OCI-LY1 (cell line): ENCODE results near the gene INPPL1.

ENCODE experiments used
- H2AFZ ChIP-seq: fragments of 200-600 bp; sonication (generic), shearing (Covaris generic); 2 replicates; pipeline ENCODE4 v1.6.0; 2014; ENCODE audit warnings: antibody characterized with exemption, mild to moderate bottlenecking, low read length
- H3F3A ChIP-seq: fragments of 200-600 bp; sonication (generic), shearing (Covaris generic); 2 replicates; pipeline ENCODE4 v1.6.0; 2014; ENCODE audit warnings: mild to moderate bottlenecking, antibody characterized with exemption, low read length, moderate library complexity; ENCODE audit not compliant: insufficient read depth
- H3K27ac ChIP-seq: fragments of 200-600 bp; sonication (generic); 2 replicates; pipeline ENCODE4 v1.5.1; 2014; ENCODE audit warnings: low read length, mixed run types, mild to moderate bottlenecking, low read depth; ENCODE audit not compliant: poor library complexity, severe bottlenecking
- H3K27me3 ChIP-seq: fragments of 200-600 bp; sonication (generic); 2 replicates; pipeline ENCODE4 v1.6.0; 2014; ENCODE audit warnings: antibody characterized with exemption, mild to moderate bottlenecking, low read length, moderate library complexity; ENCODE audit not compliant: insufficient read depth
- H3K36me3 ChIP-seq: fragments of 200-600 bp; sonication (generic); 2 replicates; pipeline ENCODE4 v1.6.1; 2014; ENCODE audit warnings: mild to moderate bottlenecking, antibody characterized with exemption, low read length, moderate library complexity, mixed read lengths; ENCODE audit not compliant: insufficient read depth
- H3K4me1 ChIP-seq: fragments of 200-600 bp; sonication (generic); 2 replicates; pipeline ENCODE4 v1.5.1; 2014; ENCODE audit warnings: mild to moderate bottlenecking, low read length, moderate library complexity; ENCODE audit not compliant: insufficient read depth, severe bottlenecking
- H3K4me2 ChIP-seq: fragments of 200-600 bp; sonication (generic), shearing (Covaris generic); 2 replicates; pipeline ENCODE4 v1.6.1; 2014; ENCODE audit warnings: low read length
- H3K4me3 ChIP-seq: fragments of 200-600 bp; sonication (generic); 2 replicates; pipeline ENCODE4 v1.5.1; 2014; ENCODE audit warnings: low read length, low read depth, mild to moderate bottlenecking, mixed read lengths; ENCODE audit not compliant: poor library complexity, severe bottlenecking
- H3K79me2 ChIP-seq: fragments of 200-600 bp; shearing (Covaris generic); 2 replicates; pipeline ENCODE4 v1.6.1; 2016; ENCODE audit warnings: mixed run types, low read length, mixed read lengths; ENCODE audit not compliant: insufficient read depth
- H3K9ac ChIP-seq: fragments of 200-600 bp; sonication (generic), shearing (Covaris generic); 2 replicates; pipeline ENCODE4 v1.6.1; 2014; ENCODE audit warnings: mild to moderate bottlenecking, low read length, mixed read lengths
- H3K9me2 ChIP-seq: fragments of 200-600 bp; sonication (generic), shearing (Covaris generic); 2 replicates; pipeline ENCODE4 v1.6.1; 2014; ENCODE audit warnings: low read depth, mild to moderate bottlenecking, low read length, mixed read lengths
- H3K9me3 ChIP-seq: fragments of 200-600 bp; shearing (Covaris generic); 2 replicates; pipeline ENCODE4 v1.6.1; 2014; ENCODE audit warnings: low read length, mixed read lengths
- H4K20me1 ChIP-seq: fragments of 200-600 bp; sonication (generic), shearing (Covaris generic); 2 replicates; pipeline ENCODE4 v1.6.0; 2016; ENCODE audit warnings: mild to moderate bottlenecking, low read length; ENCODE audit not compliant: insufficient read depth
- CTCF ChIP-seq: fragments of 200-600 bp; sonication (generic), shearing (Covaris generic); IDR thresholded peaks from 2 replicates; pipeline ENCODE4 v1.5.1; 2017; ENCODE audit warnings: mild to moderate bottlenecking, antibody characterized with exemption, low read length, moderate library complexity, mixed read lengths
- EZH2 ChIP-seq: fragments of 200-600 bp; sonication (generic), shearing (Covaris generic); IDR thresholded peaks from 2 replicates; pipeline ENCODE4 v1.8.0; 2017; ENCODE audit warnings: borderline replicate concordance, mixed run types, mild to moderate bottlenecking, antibody characterized with exemption, low read length, moderate library complexity, mixed read lengths

Gene INPPL1

DNA sequence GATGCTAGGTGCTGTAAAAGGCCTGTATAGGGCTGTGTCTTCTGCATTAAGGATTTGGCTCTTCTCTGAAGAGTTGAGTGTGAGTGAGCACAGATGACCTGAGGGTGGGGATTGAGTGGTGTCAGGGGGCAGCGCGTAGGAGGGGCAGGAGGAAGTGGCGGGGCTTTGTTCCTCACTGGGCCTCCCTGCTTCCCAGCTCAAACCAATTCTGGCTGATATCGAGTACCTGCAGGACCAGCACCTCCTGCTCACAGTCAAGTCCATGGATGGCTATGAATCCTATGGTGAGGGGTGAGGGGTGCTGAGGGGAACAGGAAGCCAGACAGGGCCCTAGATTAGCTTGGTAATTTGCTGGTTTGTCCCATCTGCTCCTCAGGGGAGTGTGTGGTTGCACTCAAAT is 10.4 kb downstream of the INPPL1 start:
- Histone ChIP-seq H3K36me3 (peaks cover 85% of the 10 kb centered on the region), H3K27ac (no peak overlapping the region), H3K9ac (no peak overlapping the region)

DNA sequence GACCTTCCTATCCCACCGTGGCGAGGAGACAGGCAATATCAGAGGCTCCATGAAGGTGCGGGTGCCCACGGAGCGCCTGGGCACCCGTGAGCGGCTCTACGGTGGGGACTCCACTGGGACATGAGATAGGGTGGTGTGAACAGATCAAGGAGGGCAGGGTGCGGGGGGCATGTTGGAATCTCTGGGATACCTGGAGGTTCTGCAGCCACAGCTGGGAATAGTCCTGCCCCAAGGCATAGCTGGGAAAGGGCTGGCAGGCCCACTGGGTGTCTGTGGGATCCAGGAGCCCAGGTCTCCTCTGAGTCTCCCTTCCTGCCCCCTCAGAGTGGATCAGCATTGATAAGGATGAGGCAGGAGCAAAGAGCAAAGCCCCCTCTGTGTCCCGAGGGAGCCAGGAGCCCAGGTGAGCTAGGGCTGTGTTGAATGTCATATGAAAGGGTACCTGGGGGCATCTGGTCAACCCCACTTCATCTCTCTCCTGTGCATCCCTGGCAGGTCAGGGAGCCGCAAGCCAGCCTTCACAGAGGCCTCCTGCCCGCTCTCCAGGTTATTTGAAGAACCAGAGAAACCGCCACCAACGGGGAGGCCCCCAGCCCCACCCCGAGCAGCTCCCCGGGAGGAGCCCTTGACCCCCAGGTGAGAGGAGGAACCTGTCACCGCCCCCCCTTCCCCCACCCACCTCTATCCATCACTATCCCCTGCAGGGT is 10.9 kb downstream of the INPPL1 start:
- TF ChIP-seq CTCF = no peak
- TF ChIP-seq EZH2 = no peak
- H2AFZ ChIP-seq = no peak overlapping the region
- no peak overlapping the region for H3K27ac ChIP-seq
- no peaks in the 10 kb centered on the region for H3K9me3 ChIP-seq
- no peak overlapping the region for H3K9ac ChIP-seq
- H3F3A ChIP-seq = no peaks in the 10 kb centered on the region
- H3K4me2 ChIP-seq = no peak overlapping the region
- H4K20me1 ChIP-seq = no peaks in the 10 kb centered on the region
- H3K27me3 ChIP-seq = no peaks in the 10 kb centered on the region
- no peaks in the 10 kb centered on the region for H3K4me1 ChIP-seq
- H3K4me3 ChIP-seq = no peak overlapping the region
- peaks cover 79% of the 10 kb centered on the region for H3K36me3 ChIP-seq
- no peaks in the 10 kb centered on the region for H3K79me2 ChIP-seq
- no peaks in the 10 kb centered on the region for H3K9me2 ChIP-seq

More for the DNA sequence above, 10.4 kb downstream of the INPPL1 start:
- H3K4me1 ChIP-seq = no peaks in the 10 kb centered on the region
- H3K4me2 ChIP-seq = no peak overlapping the region
- no peaks in the 10 kb centered on the region for H3K9me2 ChIP-seq
- no peak overlapping the region for H2AFZ ChIP-seq
- no peaks in the 10 kb centered on the region for H3F3A ChIP-seq
- TF ChIP-seq CTCF (no peak), EZH2 (no peak)
- H3K79me2 ChIP-seq = no peaks in the 10 kb centered on the region
- H4K20me1 ChIP-seq = no peaks in the 10 kb centered on the region
- no peaks in the 10 kb centered on the region for H3K27me3 ChIP-seq
- no peaks in the 10 kb centered on the region for H3K9me3 ChIP-seq
- no peak overlapping the region for H3K4me3 ChIP-seq

GRCh38 chr11:72236083-72236697 is 11.6 kb downstream of the INPPL1 start:
- H4K20me1 ChIP-seq = no peaks in the 10 kb centered on the region
- TF ChIP-seq EZH2 (no peak), CTCF (no peak)

More at GRCh38 chr11:72236083-72236697, 11.6 kb downstream of the INPPL1 start:
- H3F3A ChIP-seq = no peaks in the 10 kb centered on the region
- H2AFZ ChIP-seq = no peak overlapping the region
- peaks cover 72% of the 10 kb centered on the region for H3K36me3 ChIP-seq
- H3K4me3 ChIP-seq = no peak overlapping the region
- no peaks in the 10 kb centered on the region for H3K79me2 ChIP-seq
- no peak overlapping the region for H3K27ac ChIP-seq
- no peaks in the 10 kb centered on the region for H3K4me1 ChIP-seq
- H3K9me2 ChIP-seq = no peaks in the 10 kb centered on the region
- H3K9ac ChIP-seq = no peak overlapping the region
- no peaks in the 10 kb centered on the region for H3K9me3 ChIP-seq
- no peaks in the 10 kb centered on the region for H3K27me3 ChIP-seq
- no peak overlapping the region for H3K4me2 ChIP-seq
